ENCODE data around the gene DAPP1.

The DAPP1 gene

GRCh38 chr4:99885687-99886086 is 69.1 kb downstream of the DAPP1 start:
- no peak for DNase-seq (ENCODE audit: low read depth in 2 of 2)
- TF ChIP-seq, protein P1, sequence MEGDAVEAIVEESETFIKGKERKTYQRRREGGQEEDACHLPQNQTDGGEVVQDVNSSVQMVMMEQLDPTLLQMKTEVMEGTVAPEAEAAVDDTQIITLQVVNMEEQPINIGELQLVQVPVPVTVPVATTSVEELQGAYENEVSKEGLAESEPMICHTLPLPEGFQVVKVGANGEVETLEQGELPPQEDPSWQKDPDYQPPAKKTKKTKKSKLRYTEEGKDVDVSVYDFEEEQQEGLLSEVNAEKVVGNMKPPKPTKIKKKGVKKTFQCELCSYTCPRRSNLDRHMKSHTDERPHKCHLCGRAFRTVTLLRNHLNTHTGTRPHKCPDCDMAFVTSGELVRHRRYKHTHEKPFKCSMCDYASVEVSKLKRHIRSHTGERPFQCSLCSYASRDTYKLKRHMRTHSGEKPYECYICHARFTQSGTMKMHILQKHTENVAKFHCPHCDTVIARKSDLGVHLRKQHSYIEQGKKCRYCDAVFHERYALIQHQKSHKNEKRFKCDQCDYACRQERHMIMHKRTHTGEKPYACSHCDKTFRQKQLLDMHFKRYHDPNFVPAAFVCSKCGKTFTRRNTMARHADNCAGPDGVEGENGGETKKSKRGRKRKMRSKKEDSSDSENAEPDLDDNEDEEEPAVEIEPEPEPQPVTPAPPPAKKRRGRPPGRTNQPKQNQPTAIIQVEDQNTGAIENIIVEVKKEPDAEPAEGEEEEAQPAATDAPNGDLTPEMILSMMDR (IDR thresholded peaks at IDR 0.05; ENCODE audit: low read depth, low read length): no peak
- H3K4me3 ChIP-seq (replicated peaks in 1 of 2; ENCODE audit: low read depth in 2 of 2, low read length in 2 of 2): no peak overlapping the region

DNA sequence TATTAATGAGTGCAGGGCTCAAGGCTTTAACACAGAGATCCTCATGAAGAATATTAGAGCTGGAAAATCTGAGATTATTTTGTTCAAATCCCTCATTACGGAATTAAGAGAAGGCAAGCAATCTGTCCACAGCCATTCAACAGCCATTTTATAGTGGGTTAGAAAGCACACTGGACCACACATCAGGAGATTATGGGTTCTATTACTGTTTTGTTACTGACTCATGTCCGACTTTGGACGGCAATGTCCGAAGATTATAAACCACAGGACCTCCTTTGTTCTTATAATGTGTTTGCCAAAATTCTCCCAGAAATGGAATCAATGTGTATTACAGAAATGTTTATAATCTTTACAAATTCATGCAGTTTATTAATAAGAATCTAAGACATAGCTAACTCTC is 69.5 kb downstream of the DAPP1 start:
- peak; percentile 45 to 72 for DNase-seq (ENCODE audit: low read depth in 2 of 2)
- no peak overlapping the region for H3K4me3 ChIP-seq (replicated peaks in 1 of 2; ENCODE audit: low read depth in 2 of 2, low read length in 2 of 2)
- TF ChIP-seq, protein P1 (IDR thresholded peaks at IDR 0.05; ENCODE audit: low read depth, low read length): no peak

GRCh38 chr4:99887837-99888236 is 71.2 kb downstream of the DAPP1 start:
- peak; percentile 25 to 30 for DNase-seq (ENCODE audit: low read depth in 2 of 2)
- TF ChIP-seq, protein P1 (IDR thresholded peaks at IDR 0.05; ENCODE audit: low read depth, low read length): no peak
- H3K4me3 ChIP-seq (replicated peaks in 1 of 2; ENCODE audit: low read depth in 2 of 2, low read length in 2 of 2): no peak overlapping the region

DNA sequence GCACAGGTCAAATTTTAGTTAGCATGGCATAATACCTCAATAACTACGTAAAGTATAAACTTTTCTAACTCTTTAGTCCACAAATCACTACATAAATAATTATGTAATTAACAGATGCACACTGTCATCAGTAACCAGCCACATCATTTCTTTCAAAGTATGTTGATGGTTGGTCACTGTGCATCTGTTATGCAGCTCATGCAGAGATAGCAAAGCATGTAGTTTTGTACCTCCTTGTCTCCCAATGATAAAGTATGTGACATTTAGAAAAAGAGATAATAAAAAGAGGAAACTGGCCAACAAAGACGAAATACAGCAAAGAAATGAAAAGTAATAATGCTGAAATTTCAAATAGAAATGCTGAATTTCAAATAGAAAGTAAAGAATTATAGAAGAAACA is 74.7 kb downstream of the DAPP1 start:
- TF ChIP-seq, protein P1 (IDR thresholded peaks at IDR 0.05; ENCODE audit: low read depth, low read length): no peak
- H3K4me3 ChIP-seq (replicated peaks in 1 of 2; ENCODE audit: low read depth in 2 of 2, low read length in 2 of 2): no peak overlapping the region
- DNase-seq (ENCODE audit: low read depth in 2 of 2): no peak

DNA sequence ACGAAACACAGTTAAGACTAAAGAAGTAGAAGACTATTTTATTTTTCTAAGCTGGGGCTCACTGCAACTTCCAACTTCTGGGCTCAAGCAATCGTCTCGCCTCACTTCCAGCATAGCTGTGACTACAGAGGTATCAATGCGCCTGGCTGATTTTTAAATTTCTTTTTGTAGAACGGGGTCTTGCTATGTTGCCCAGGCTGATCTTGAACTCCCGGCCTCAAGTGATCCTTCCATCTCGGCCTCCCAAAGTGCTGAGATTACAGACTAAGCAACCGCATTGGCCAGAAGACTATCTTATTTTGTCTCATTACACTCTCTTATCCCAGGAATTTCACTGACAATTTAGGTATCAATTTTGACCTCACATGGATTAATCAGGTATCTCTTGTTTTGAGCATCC is 76.4 kb downstream of the DAPP1 start:
- no peak for DNase-seq (ENCODE audit: low read depth in 2 of 2)
- peak overlapping the region; percentile 82 to 93 for H3K4me3 ChIP-seq (replicated peaks in 1 of 2; ENCODE audit: low read depth in 2 of 2, low read length in 2 of 2)
- TF ChIP-seq, protein P1 (IDR thresholded peaks at IDR 0.05; ENCODE audit: low read depth, low read length): no peak

DNA sequence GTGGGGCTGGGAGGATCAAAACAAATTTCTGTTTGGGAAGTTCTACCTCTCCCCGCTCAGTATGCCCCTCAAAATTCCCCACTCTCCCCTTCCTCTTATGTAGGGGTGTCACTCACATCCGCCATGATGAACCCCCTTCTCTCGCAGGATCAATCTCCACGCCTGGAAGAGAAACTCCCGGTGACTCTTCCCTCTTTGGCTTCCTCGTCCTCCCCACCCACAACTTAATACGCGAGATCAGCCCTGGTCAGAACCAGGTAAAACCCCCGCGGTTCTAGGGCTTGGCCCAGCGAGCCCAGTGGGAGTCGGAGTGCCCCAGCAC is 77.2 kb downstream of the DAPP1 start:
- H3K4me3 ChIP-seq (replicated peaks in 1 of 2; ENCODE audit: low read depth in 2 of 2, low read length in 2 of 2): peak overlapping the region; percentile 82 to 93
- TF ChIP-seq, protein P1 (IDR thresholded peaks at IDR 0.05; ENCODE audit: low read depth, low read length): no peak
- peak; percentile 7 to 22 for DNase-seq (ENCODE audit: low read depth in 2 of 2)
